Omental fat pad (tissue), 4 donors: ENCODE data around the gene SPATA33. TPM values are rescaled to one million over a fixed set of nuclear protein-coding genes. Genes with fewer than 3 reads are reported as not detected.

Experiments
- ATAC-seq: fragments of 150-250 bp; one replicate; pipeline ENCODE4 v1.9.1; 2016; ENCODE audit warnings: mild to moderate bottlenecking, moderate library complexity; ENCODE audit not compliant: low FRiP score
- DNase-seq: peaks from one replicate; pipeline ENCODE4 v3.0.0-alpha.2; 2019; ENCODE audit warnings: low spot score
- total RNA-seq, 4 donors: library from RNA; depleted of rRNA; stranded (reverse); fragments of >200 nt; gene quantifications; one replicate each; pipeline ENCODE4 v1.1.0, GENCODE V29; 2016
- TF ChIP-seq, protein P1 (sequence below), 3 donors: fragments of 450-650 bp; IDR thresholded peaks; one replicate each; pipeline ENCODE4 v1.5.1; 2016 to 2017; ENCODE audit warnings: antibody characterized with exemption in 3 of 3, mild to moderate bottlenecking in 3 of 3, moderate library complexity in 2 of 3

The SPATA33 gene
- total RNA-seq, 4 donors from 2014 or later, result 1.8 to 7.1 (median 4.3) TPM

DNA sequence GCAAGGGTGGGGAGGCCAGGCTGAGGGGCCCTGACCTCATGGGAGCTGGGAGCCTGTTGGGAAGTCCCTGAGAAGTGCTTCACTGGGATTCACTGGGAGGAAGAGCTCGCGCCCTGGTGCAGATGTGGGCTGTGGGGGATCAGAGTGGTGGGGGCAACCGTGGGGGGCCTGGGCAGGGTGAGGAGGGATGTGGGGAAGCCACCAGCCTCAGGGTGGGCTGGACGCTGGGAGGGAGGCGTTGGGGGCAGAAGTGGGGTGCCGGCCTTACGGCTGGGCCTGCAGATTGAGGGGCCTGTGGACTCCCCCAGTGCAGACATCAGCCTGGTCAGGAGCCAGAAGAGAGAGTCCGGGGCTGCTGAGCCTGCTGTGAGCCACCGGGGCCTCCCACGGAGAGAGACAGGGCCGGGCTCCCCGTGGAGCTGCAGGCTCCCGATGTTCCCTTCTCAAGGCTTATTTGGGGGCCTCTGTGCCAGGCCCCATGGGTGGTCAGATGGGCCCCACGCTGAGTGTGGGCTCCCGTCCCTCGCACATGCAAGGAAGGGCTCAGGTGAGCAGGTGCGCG lies 36.4 kb upstream of the SPATA33 start:
- TF ChIP-seq, protein P1, sequence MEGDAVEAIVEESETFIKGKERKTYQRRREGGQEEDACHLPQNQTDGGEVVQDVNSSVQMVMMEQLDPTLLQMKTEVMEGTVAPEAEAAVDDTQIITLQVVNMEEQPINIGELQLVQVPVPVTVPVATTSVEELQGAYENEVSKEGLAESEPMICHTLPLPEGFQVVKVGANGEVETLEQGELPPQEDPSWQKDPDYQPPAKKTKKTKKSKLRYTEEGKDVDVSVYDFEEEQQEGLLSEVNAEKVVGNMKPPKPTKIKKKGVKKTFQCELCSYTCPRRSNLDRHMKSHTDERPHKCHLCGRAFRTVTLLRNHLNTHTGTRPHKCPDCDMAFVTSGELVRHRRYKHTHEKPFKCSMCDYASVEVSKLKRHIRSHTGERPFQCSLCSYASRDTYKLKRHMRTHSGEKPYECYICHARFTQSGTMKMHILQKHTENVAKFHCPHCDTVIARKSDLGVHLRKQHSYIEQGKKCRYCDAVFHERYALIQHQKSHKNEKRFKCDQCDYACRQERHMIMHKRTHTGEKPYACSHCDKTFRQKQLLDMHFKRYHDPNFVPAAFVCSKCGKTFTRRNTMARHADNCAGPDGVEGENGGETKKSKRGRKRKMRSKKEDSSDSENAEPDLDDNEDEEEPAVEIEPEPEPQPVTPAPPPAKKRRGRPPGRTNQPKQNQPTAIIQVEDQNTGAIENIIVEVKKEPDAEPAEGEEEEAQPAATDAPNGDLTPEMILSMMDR (IDR thresholded peaks at IDR 0.05), result no peak
- DNase-seq (no peak), ATAC-seq (no peak)

DNA sequence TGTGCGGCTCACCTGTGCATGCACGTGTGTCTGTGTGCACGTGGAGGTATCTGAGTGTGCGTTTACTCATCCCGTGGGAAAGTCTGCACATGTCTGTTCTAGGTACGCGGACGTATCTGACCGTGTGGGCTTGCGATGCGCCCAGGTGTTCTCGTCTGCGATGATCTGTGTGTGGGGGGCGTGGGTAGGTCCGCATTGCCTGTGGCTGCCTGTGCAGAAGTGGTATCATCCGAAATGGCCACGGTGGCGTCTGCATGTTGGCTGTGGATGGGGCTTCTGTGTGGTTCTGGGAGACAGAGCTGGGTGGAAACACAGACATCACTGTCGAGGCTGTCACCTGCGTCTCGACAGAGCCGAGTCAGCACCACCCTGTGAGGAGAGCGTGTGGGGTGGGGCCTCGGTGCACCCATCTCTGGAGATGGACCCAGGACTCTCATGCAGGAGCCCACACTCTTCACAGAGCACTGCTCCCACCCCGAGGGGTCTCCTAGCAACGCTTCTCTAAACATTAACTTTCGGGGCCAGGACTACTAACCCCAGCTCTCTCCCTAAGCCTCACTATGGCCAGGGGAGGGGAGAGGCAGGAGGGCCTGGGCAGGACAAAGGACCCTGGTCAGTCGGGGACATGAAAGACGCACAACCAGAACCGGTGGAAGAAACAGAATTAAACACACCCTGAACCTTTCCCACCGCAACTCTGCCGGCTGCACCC lies 35.8 kb upstream of the SPATA33 start:
- TF ChIP-seq, protein P1 (IDR thresholded peaks at IDR 0.05), result no peak
- no peak for DNase-seq
- ATAC-seq, result no peak

DNA sequence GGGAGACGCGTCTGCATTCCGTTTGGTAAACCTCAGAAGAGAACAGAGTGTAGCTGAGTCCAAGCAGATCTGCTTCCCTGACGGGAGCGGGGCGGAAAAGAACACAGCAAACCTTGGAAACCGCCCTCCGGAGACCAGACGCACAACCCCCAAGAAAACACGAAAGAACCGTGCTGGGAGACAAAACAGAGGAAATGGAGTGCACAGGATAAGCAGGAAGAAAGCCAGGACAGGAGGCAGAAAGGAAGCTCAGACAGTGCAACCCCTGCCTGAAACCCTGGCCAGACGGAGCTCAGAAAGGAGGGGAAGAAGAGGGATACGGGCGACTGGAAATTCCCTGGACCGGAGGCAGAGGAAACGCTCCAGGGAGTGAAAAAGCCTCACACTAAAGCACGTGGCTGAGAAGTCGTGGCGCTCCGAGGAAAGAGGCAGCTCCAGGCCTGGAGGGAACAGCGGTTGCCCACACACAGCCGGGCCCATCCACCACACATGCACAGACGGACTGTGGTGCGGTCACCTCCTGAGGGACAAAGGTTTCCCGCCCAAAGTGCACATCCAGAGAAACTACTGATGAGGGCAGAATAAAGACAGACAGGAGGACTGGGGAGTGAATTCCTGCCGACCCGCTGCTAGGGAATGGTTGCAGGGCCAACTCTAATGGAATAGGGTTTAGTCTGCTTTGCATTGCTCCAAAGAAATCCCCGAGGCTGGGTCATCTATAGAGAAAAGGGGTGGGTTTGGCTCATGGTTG lies 34.0 kb upstream of the SPATA33 start:
- ATAC-seq (no peak), DNase-seq (no peak)
- TF ChIP-seq, protein P1 (IDR thresholded peaks at IDR 0.05), result no peak

DNA sequence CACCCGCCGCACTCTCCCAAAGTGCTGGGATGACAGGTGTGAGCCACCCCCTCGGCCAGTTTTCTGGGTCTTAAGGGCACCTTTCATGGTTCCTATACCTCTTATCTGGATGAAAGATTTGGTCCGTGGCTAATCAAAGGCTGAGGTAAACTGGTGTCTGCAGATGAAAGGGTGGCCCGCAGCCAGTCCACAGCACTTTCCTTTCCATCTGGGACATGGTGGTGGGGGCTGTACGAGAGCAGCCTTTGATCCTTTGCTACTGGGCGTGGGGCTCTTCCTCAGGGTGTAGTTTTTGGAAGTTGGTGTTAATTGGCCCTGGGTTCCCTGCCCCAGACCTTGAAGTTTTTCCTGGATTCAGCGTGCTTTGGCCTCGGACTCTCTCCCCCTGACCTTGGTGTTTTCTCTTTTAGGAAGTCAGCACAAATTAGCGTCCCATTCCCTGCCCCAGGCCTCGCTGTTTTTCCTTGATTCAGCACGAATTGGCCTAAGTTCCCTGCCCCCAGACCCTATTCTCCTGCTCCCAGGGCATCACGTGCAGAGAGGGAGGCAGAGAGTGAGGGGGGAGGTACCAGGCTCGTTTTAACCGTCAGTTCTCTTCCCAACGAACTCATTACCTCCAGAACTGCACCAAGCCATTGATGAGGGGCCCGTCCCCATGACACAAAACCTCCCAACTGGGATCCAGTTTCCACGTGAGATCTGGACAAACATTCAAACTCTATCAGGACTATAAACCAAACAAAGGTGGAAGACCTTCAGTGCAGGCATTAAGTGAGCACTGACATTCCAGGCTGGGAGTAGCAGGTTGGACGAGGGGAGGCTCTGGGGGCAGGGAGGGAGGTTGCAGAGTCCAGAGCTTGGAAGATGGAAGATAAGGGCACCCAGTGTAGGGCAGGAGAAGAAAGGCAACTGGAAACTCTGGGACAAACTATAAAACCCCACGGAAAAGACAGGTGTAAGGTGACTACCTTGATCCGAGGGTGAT lies 32.6 kb upstream of the SPATA33 start:
- DNase-seq (no peak), ATAC-seq (no peak)
- TF ChIP-seq, protein P1 (IDR thresholded peaks at IDR 0.05), result no peak

DNA sequence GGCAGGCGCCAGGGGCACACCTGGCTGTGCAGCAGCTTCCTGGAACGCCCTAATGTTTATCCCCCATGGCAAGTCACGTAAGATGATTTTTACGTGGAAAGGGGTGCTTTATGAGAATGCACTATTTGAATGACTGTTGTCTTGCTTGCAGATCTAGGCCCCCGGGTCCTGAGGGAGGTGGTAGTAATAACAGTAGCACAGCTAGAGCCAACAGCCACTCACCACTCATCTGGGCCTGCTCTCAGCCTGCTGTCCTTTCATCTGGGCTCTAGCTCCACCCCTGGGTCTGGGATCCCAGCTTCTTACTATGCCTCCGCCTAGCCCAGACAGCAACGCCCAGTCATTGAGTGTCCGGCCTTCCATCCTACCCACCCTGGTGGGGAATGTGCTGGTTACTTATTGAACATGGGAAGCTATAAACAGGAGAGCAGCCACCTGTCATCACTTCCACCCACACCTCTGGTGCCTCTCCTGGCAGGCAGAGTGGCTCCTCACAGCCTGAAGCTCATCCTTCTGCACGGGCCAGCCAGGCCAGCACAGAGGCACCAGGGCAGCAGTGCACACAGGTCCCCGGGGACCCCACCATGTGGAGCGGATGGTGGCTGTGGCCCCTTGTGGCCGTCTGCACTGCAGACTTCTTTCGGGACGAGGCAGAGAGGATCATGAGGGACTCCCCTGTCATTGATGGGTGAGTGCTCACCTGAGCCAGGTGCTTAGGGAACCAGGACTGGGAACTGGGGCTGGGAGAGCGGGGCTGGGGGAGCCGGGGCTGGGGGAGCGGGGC lies 27.6 kb upstream of the SPATA33 start:
- TF ChIP-seq, protein P1 (IDR thresholded peaks at IDR 0.05), result no peak
- no peak for DNase-seq
- no peak for ATAC-seq
